NCI-H2107 treated with DMSO at 0.1 percent for 48 hours (cell line): ENCODE measurements around the gene OR2T27.
"Not testable (repeated sequence)": the region's sequence is repeated elsewhere in the genome, so short reads cannot be mapped to it uniquely, and the experiment has no call there.

Source experiments
- DNase-seq: peaks from one replicate; lab custom pipeline; 2025; ENCODE audit not compliant: unreplicated experiment; lab: John Stamatoyannopoulos, UW

Gene OR2T27

GRCh38 chr1:248640906-248641305 is 14.4 kb downstream of the OR2T27 start:
- DNase-seq: not testable (repeated sequence)

DNA sequence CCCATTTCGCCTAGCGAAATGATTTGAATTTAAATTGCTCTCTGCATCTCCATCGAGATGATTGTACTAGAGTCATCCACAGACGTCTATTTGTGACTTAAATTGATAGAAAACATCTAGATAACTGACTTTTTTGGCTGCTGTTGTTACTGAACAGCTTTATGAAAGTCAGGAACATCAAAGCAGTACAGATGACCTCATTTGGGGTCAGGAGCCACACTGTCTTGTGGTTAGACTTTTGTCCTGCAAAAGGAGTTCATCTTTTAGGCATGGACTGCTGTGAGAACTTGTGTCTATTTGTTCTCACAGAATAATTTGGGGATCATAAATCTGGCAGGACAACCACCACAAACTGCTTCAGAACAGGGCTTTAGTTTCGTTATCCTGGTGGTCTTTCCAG is 15.7 kb downstream of the OR2T27 start:
- not testable (repeated sequence) for DNase-seq

DNA sequence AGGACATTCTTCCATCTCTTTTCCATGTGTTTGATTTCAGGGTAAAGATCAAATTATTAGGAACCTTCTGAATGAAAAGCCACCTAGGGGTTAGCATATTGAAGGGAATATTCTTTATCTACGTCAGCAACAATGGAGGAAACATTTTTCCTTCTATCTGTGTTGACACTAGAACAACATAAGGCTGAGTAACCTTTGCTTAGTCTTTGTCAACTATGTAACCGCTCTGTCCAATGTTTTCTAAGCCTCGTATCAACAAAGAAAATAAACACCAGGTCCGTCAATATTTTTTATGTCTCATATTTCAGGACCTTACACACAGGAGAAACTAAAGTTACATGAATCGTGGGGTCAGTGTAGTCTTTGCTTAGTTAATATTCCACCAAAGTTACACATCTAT is 18.7 kb downstream of the OR2T27 start:
- DNase-seq: not testable (repeated sequence)

DNA sequence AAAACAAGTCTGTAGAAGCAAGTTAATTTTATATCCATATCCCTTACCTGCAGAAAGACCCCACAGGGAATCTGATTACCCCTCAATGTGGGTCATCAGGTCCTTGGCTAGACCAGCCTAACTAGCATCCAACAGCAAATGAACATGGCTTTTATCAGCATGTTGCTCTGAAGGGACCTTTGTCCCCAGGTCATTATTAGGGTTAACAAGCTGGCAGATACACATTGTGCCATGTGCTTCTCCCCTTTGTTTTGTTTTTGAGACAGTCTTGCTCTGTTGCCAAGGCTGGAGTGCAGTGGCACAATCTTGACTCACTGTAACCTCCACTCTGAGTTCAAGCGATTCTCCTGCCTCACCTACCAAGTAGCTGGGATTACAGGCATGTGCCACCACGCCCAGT is 20.3 kb downstream of the OR2T27 start, which contains the start of gene OR2T11:
Gene OR2T11, minus strand, starts transcription at position 101 of the 400 bp plus-strand sequence. CDS start 7,963 bp downstream, outside the sequence.
- DNase-seq: not testable (repeated sequence)

GRCh38 chr1:248631354-248632008 is 23.8 kb downstream of the OR2T27 start:
- no peak for DNase-seq

GRCh38 chr1:248630551-248630950 is 24.8 kb downstream of the OR2T27 start:
- no peak for DNase-seq

- DNase-seq: no peak
Observed at GRCh38 chr1:248627971-248628844, 27.1 kb downstream of the OR2T27 start.

GRCh38 chr1:248625971-248626370 is 29.4 kb downstream of the OR2T27 start:
- DNase-seq: no peak

DNA sequence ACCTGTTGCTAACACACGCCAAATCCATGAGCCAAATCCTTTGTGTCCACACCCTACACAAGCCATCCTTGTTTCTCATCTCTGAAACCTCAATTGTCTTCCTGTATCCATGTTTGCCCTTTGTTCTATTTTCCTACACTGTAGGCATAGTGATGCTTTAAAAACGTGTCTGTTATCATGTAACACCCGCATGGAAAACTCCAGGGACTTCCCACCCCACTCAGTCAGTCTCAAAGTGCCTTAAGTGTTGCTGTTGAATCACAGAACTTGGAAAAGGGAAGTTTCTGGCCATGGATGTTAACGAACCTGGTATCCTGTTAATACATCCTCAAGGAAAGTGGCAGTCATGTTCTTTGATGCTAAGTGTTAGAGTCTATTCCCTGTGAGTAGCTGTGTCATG is 30.2 kb downstream of the OR2T27 start:
- no peak for DNase-seq

DNA sequence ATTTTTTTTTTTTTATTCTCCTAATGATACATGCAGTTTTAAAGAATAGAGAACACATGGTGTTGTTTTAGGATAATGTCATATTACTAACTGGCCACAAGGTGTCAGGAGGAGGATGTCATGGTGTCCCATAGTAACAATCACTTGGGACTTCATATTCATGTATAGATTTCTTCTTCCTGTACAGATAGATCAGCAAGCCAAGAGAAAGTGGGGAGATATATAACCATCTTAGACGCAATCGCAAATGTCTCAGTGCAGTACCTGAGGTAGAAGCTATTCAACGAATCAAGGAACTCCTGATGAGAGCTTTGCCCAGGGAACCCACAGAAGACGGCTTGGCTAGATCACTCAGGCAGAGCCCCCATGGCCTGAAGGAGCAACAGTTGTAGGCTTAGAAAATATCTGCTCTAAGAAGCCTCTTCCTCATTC is 32.7 kb downstream of the OR2T27 start:
- peak; percentile 41 for DNase-seq

DNA sequence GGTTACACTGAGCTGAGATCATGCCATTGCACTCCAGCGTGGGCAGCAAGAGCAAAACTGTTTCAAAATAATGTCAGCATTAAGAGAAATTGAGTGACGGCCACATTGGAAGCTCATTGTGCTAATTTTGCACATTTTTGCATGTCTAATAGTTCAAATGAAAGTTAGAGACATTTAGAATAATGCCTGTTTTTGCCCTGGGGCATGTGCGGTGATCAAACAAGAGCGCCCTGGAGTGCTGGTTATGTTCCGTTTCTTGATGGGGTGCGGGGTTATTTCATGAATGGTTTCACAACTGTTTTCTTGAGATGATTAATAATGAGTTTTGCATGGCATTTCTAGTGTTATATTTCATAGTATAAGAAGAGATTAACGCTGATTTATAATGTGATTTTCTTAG is 33.6 kb downstream of the OR2T27 start:
- DNase-seq: no peak

DNA sequence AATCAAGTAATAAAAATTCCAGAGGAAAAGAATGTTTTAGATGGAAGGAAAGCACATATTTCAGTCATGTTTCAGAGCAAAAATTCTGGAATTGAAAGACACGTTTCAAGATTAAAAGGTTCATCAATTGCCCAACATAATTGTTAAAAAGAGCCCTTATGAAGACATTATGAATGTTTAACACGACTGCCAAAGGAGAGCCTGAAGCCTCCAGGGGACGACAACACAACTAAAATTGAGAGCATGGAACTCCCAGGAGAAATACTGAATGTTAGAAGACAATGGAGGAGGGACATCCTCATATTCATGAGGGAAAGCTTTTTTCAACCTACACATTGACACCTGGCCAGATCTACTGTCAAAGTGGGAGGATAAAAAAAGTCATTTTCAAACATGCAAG is 36.5 kb downstream of the OR2T27 start:
- peak; percentile 5 for DNase-seq

DNA sequence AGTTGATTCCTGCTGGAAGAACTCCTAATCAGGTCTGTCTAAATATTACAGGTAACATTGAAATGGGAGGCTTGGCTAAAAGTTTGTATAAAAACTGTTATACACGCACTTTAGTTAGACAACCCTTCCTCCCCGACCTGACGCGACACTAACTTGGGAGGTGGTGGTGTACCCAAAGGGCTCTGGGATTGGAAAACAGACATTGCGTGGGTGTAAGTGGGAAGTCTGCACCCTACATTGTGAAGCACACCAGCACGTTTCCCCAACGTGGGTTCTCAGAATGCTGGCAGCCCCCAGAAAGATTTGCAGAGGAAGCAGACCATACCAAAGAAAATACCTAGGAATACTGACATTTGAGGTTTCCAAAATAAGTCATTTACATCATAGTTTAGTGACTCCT is 37.2 kb downstream of the OR2T27 start:
- DNase-seq: no peak

DNA sequence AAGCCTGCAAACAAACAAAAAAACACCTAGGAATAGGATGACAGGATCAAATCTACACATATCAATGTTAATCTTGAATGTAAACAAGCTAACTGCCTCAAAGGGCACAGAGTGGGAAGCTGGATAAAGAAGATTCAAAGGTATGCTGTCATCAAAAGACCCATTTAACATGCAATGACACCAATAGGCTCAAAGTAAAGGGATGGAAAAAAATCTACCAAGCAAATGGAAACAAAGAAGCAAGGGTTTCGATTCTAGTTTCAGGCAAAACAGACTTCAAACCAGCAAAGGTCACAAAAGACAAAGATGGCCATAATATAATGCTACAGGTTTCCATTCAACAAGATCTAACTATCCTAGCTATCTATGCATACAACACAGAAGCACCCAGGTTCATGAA is 41.6 kb downstream of the OR2T27 start:
- DNase-seq: no peak

DNA sequence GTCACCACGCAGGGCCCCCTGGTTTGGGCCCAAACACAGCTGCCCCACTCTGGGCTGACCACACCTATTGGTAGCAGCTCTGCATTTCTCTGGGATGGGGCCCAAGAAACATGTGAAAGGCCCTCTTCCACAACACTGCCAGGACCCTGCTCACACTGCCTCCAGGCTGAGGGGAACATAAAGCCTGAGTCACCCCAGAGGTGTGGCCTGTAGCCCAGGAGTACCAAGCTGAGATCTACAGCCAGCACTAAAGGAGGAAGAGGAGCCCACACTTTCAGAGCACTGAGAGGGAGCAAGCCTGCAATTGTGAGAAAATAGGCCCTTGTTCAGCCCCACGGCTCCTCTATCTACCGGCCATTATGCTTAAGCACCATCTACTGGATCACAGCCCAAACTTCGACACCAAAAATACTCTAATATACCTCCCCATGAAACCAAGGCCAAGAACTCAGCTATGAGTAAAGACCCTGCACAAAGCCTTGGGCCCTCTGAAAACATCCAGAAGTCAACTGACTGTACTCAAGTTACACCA is 43.4 kb downstream of the OR2T27 start:
- no peak for DNase-seq

DNA sequence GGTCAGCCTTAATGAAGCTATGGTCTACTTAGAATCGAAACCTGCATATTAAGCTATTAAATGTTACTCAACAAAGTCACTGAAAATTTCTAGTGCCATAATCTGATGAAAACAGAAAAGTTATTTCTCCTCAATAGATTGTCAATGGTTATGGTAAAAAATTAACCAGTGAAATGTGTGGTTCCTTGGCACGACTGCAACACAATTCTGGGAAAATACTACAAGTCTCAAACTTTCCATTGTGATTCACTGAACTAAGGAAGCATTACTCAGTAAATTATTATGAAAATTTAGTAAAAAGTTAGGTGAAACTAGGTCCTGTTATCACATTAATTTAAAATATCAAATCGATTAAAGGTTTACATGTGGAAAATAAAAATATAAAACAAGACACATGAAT is 45.0 kb downstream of the OR2T27 start:
- no peak for DNase-seq
